Measurements from ENCODE around the gene KIF25.
A peak's percentile ranks its signal among the peaks of the same experiment; 100 is the strongest.

The KIF25 gene

DNA sequence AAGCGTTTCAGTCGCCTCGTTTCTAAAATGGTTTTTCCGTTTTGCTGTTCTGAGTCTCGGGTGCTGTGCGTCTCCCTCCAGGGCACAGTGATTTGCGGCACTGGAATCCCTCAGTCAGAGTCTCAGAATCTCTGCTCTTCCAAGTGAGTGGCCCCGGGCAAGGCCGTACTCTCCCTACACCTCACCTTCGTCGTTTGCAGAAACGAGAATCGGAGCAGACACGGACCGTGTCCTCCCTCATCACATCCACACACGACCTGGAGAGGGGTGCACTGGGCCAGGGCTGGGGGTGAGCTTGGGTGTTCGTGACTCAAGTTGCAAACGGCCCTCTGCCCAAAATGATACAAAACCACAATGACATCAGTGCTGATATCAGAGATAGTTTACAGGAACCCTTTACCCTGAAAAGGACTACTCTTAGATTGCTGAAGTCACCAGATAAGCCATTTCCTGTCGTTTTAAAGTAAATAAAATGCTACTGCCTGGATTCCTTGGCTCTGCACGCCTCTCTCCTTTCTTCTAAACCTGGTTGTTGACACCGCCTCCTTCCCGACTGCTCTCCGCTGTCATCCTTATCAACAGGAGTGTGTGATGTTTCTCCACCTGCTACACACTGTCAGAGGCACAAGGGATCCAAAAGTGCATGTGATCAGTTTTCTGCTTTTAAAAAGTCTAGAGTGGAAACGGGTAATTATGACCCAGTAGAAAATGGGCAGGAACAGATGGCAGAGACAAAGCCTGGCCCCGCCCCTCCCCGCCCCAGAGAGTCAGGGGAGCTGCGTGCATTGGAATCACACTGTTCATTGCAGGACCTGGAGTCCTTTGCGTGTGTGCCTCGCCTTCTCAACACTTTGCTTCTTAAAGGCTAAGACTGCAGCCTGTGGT is 38.4 kb downstream of the KIF25 start:
- DNase-seq = peak; percentile 70

- no peak for DNase-seq
Observed at GRCh38 chr6:168037242-168037641, 39.8 kb downstream of the KIF25 start.

- DNase-seq = no peak
Observed at GRCh38 chr6:168037856-168038255, 40.4 kb downstream of the KIF25 start.

DNA sequence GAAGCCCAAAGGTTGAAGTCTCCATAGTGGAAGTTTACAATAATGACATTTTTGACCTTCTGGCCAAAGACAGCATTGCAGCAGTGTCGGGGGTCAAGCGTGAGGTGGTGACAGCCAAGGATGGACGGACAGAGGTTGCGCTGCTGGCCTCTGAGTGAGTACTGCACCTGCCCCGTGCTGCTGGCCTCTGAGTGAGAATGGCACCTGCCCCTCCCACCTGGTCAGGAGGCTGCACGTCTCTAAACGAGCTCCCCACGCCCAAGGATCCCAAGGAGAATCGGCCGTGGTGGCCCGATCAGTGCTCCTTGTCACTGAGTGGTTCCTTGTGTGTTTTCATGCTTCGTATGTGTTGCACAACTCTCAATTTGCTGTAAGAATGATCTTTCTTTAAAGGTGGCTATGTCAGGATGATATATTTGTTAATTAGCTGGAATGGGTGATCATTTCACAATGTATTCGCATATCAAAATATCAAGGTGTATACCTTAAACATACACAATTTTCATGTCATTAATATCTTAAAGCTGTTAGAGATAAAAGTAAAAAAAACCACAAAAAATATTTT is 41.2 kb downstream of the KIF25 start:
- no peak for DNase-seq

- no peak for DNase-seq
Observed at GRCh38 chr6:168039301-168039700, 41.8 kb downstream of the KIF25 start.

- DNase-seq = no peak
Observed at GRCh38 chr6:168039849-168040248, 42.4 kb downstream of the KIF25 start.

DNA sequence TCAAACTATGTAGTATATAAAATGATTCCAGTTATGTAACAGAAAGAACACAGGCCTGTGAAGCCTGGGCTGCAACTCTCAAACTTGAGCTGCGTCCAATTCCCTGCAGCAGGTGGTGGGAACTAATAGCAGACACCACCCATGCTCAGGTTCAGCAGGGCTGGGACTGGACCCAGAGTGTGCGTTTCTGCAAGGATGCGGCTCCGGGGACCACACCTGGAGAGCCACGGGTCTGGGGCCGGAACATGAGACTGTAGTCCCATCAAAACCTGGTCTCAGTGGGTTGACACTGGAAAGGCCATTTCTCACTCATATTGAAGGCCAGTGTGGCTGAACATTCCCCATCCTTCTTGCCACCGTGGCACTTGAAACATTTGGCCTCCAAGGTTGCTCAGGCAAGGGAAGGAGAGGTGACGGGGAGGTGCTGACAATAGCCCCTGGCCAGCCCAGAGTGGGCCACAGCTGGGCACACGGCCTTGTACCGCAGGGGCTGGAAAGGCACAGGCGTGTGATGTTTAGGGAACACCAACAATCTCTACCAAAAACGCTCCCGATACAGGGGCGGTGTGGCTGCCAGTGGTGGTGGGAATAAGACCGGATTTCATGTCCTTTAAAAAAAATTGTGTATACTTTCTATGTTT is 43.5 kb downstream of the KIF25 start:
- no peak for DNase-seq

- no peak for DNase-seq
Observed at GRCh38 chr6:168041928-168042327, 44.5 kb downstream of the KIF25 start.

DNA sequence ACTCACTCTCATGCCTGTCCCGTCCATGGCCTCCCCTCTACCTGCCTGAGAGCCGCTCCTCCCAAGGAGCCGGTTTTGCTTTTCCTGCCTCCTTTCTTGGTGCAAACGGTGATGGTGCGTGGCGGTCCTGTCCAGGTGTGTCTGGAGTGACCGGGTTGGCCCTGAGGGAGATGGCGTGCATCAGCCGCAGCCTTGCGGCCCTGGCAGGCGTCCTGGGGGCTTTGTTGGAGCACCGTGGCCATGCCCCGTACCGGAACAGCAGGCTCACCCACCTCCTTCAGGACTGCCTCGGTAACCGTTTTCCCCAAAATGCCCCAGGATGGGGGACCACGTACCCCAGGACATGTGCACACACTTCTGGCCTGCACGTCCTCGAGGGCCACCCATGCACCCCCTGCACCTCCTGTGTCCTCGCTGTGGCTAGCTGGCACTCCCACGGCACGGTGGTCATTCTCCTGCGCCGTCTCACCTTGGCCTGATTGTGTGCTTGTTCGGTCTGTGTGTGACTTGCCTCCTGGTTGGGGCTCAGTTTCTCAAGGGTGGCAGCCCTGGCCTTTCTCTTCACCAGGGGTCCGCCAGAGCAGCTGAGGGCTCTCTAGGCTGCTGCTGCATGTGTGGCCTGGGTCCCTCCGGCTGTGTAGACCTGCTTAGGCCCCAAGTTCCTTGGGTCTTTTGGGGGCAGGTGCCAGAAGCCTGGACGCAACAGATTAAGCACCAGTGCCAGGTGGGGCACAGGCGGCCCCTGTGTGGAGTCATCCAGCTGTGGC is 45.1 kb downstream of the KIF25 start:
- no peak for DNase-seq

DNA sequence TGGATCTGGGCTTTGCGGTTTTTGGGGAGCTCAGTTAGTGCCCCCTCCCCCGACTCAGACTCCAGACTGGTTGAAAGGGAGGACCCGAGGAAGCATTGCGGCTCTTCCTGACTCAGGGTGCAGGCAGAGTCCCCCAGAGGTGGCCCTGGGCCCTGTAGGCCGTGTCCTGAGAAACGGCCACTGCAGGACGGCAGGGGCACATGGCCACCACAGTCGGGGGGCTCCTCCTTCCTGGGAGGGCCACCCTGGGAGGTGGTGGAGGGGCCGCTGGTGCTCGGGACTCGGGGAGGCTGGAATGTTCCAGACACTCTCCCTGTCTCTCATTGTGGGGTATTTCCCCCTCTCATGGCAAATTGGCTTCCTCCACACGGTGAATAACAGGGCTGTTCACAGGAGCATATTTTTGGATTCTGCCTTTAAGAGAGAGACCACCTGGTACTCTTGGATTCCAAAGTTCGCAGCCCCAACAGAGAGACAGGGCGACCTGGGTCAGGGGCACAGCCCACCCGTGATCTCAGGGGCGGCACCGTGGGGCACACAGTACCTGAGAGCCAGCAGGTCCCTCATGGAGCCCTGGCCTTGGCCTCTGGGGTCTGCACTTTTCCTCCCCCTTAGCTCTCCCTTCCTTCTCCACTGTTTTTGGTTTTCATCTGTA is 45.8 kb downstream of the KIF25 start:
- no peak for DNase-seq

DNA sequence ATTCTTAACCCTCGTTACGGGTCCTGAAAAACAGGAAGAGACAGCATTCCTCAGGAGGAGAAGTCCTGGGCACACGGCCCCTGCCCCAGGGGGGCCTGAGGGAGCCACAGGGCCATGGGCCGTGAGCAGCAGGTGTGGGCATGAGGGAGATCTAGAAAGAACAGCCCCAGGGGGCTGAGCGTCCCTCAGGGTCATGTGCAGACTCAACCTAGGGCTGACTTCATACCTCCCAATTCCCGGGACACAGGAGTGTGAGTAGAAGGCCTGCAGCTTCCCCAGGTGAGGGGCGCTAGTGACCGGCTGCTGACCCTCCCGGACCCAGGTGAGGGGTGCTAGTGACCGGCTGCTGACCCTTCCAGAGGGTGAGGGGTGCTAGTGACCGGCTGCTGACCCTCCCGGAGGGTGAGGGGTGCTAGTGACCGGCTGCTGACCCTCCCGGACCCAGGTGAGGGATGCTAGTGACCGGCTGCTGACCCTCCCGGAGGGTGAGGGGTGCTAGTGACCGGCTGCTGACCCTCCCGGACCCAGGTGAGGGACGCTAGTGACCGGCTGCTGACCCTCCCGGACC is 46.5 kb downstream of the KIF25 start:
- DNase-seq = no peak

DNA sequence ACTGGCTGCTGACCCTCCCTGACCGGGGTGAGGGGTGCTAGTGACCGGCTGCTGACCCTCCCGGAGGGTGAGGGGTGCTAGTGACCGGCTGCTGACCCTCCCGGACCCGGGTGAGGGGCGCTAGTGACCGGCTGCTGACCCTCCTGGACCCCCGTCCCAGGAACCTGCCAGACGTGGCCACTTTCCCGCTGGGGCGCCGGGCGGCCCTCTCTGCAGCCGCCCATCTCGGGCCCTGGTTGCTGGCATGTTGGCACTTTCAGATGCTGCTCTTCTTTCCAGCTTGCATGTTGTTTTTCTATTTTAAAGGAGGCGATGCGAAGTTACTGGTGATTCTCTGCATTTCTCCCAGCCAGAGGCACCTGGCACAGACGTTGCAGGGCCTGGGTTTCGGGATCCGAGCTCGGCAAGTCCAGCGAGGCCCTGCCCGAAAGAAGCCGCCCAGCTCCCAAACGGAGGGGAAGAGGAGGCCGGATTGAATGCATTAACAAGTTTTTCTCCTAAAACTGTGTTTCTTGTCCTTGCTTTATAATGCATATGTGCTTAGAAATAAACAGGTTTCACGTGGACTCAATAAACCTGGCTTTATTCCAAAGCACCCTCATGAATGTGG is 47.2 kb downstream of the KIF25 start:
- DNase-seq = no peak

GRCh38 chr6:168045141-168045691 is 47.7 kb downstream of the KIF25 start:
- DNase-seq = no peak

GRCh38 chr6:168045706-168046620 is 48.5 kb downstream of the KIF25 start:
- no peak for DNase-seq

GRCh38 chr6:168046696-168047095 is 49.2 kb downstream of the KIF25 start:
- no peak for DNase-seq

GRCh38 chr6:168047841-168048723 is 50.6 kb downstream of the KIF25 start:
- DNase-seq = no peak

DNA sequence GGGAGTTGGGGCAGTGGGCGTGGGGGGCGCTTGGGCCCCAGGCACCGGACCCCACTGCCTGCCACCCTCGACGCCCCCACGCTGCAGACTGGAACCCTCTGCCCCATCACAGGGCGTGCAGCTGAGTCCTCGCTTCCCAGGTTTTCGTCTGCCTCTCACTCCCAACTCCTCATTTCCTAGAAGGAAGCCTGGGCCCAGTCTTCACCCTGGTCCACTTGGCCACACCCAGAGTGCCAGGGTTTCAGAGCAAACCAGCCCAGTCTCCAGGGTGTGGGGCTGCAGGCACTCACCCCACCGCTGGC is 51.2 kb downstream of the KIF25 start:
- no peak for DNase-seq

- DNase-seq = no peak
Observed at GRCh38 chr6:168049277-168049676, 51.8 kb downstream of the KIF25 start.

DNA sequence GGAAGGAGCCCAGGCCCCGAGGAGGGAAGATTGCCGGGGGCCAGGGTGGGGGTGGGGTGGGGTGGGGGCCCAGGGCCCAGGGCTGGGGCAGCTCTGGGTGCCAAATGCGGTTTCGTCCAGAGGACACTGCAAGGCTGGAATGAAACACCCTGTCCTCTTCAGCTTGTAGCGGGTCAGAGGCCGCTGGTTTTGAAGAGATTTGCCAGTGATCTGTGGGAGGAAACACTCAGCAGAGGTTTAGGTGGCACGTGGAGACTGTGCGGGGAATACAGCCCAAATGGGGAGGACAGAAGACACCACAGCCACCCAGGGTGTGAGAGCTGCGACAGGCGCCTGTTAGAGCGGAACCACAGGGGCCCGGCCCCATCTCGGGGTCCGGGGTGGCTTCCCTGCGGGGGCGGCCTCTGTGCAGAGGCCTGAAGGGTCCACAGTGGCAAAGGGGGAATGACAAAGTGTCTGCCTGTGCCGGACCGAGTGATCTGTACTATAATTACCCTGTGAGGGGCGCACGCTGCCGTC is 52.3 kb downstream of the KIF25 start:
- DNase-seq = peak; percentile 42

Data from right kidney (tissue), 1 donor.